SJCRH30 (cell line): ENCODE measurements around the gene CRPPA. TPM values are rescaled to one million over a fixed set of nuclear protein-coding genes. Genes with fewer than 3 reads are reported as not detected.
"Not testable (repeated sequence)": the region's sequence is repeated elsewhere in the genome, so short reads cannot be mapped to it uniquely, and the experiment has no call there.

Experiments used
- DNase-seq, 2 experiments: peaks; one replicate each; pipeline ENCODE4 v3.0.0-alpha.2; 2015 to 2020
- H3K27ac ChIP-seq: fragments of 250-450 bp; sonication (Bioruptor Pico); 2 replicates; pipeline ENCODE4 v1.5.1; 2020; ENCODE audit warnings: mild to moderate bottlenecking, moderate library complexity
- H3K27me3 ChIP-seq: fragments of 250-450 bp; sonication (Bioruptor Pico); 2 replicates; pipeline ENCODE4 v1.5.1; 2020; ENCODE audit warnings: mild to moderate bottlenecking, moderate library complexity
- H3K36me3 ChIP-seq: fragments of 250-450 bp; sonication (Bioruptor Pico); 2 replicates; pipeline ENCODE4 v1.5.1; 2020; ENCODE audit warnings: mild to moderate bottlenecking, moderate library complexity
- H3K4me1 ChIP-seq: fragments of 250-450 bp; sonication (Bioruptor Pico); 2 replicates; pipeline ENCODE4 v1.5.1; 2020; ENCODE audit warnings: mild to moderate bottlenecking, moderate library complexity
- H3K4me3 ChIP-seq: fragments of 250-450 bp; sonication (Bioruptor Pico); 2 replicates; pipeline ENCODE4 v1.5.1; 2020; ENCODE audit warnings: mild to moderate bottlenecking, moderate library complexity
- H3K9me3 ChIP-seq: fragments of 250-450 bp; sonication (Bioruptor Pico); replicated peaks from 2 replicates; pipeline ENCODE4 v1.5.1; 2020; ENCODE audit warnings: mild to moderate bottlenecking, moderate library complexity
- total RNA-seq: library from RNA; depleted of rRNA; stranded (reverse); fragments of >200 nt; shearing (Covaris generic); gene quantifications from 2 replicates; pipeline ENCODE4 v1.2.3, GENCODE V29; 2014; rRNA removed

CRPPA gene
- total RNA-seq, 1 experiment from 2014 or later, result 8.8 TPM

GRCh38 chr7:16395121-16395520 lies 26.2 kb downstream of the CRPPA start:
- Histone ChIP-seq H3K36me3 (no peaks in the 10 kb centered on the region), H3K4me3 (no peak overlapping the region), H3K27me3 (no peaks in the 10 kb centered on the region), H3K27ac (no peak overlapping the region), H3K9me3 (peaks cover 21% of the 10 kb centered on the region), H3K4me1 (no peaks in the 10 kb centered on the region; the same call in 1 of the 2 replicates)
- no peak for DNase-seq

DNA sequence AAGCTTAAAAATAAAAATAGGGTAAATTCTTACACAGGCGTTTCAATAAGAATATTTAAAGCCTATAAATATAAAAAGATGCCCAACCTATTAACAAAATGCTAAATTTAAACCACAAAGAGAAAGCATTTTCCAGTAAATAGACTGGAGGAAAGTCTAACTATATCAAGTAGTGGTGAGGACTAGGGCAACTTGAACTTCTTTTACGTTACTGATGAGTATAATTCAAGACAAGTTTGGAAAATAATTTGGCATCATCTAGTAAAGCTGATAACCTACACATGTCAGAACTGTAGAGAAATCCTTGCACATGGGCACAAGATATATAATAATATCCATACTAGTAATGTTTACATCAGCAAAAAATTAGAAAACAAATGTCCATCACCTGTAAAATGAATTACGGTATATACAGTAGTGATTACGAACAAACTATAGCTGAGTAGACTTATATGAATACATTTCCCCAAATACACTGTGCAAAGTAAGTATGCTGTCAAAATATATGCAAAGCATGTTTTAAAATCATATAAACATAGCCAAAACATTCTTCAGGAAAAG lies 27.4 kb downstream of the CRPPA start:
- no peak for DNase-seq
- H3K27ac ChIP-seq, result no peak overlapping the region
- H3K36me3 ChIP-seq, result no peaks in the 10 kb centered on the region
- H3K4me1 ChIP-seq, result no peaks in the 10 kb centered on the region
- H3K27me3 ChIP-seq, result no peaks in the 10 kb centered on the region
- H3K4me3 ChIP-seq, result no peak overlapping the region
- H3K9me3 ChIP-seq, result peaks cover 14% of the 10 kb centered on the region

DNA sequence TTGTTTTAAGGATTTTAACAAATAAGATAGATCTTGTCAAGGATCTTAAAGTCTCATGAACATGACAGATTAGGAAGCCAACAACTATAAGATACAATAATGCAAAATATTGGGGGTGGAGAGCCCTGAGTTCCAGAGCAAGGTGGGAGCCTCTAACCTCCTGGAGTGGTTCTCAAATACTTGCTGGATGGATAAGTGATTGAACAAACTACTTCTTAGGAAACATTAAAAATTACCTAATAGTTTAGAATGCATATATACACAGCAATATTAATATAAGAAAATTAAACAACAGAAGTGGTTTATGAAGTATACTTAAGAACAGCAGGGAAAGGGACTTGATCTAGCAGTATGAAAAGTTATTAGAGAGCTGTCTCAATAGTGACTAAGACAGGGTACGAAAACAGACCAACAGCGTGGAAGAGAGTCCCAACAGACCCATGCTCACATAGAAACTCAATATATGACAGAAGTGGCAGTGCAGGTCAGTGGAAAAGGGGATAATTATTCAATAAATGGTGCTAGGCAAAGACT lies 28.3 kb downstream of the CRPPA start:
- Histone ChIP-seq H3K27ac (no peak overlapping the region), H3K27me3 (no peaks in the 10 kb centered on the region), H3K4me1 (no peaks in the 10 kb centered on the region), H3K9me3 (peaks cover 7% of the 10 kb centered on the region), H3K4me3 (no peak overlapping the region), H3K36me3 (no peaks in the 10 kb centered on the region)
- DNase-seq, result no peak

DNA sequence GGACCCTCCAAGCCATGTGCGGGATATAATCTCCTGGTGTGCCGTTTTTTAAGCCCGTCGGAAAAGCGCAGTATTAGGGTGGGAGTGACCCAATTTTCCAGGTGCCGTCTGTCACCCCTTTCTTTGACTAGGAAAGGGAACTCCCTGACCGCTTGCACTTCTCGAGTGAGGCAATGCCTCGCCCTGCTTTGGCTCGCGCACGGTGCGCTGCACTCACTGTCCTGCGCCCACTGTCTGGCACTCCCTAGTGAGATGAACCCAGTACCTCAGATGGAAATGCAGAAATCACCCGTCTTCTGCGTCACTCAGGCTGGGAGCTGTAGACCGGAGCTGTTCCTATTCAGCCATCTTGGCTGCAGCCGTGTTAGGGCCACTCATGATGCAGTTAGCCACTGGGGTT lies 37.6 kb downstream of the CRPPA start:
- not testable (repeated sequence) for H3K27me3 ChIP-seq, H3K36me3 ChIP-seq, H3K4me1 ChIP-seq, H3K27ac ChIP-seq, H3K4me3 ChIP-seq, DNase-seq
- H3K9me3 ChIP-seq, result peaks cover 16% of the 10 kb centered on the region

- not testable (repeated sequence) for H3K36me3 ChIP-seq, H3K4me1 ChIP-seq, DNase-seq, H3K27ac ChIP-seq, H3K4me3 ChIP-seq, H3K27me3 ChIP-seq
- H3K9me3 ChIP-seq, result peaks cover 16% of the 10 kb centered on the region
These were observed 38.2 kb downstream of the CRPPA start for GRCh38 chr7:16383103-16383502.

Other genes starting within 250 kb of the CRPPA start
- 6.2 and 7.3 TPM in 2 replicates for gene SOSTDC1, start 44.2 kb upstream of the CRPPA start, total RNA-seq
- gene LRRC72, start 105.3 kb upstream of the CRPPA start, total RNA-seq, result not detected in 2 replicates
- 34.1 and 36.6 TPM in 2 replicates for gene ANKMY2, start 224.2 kb upstream of the CRPPA start, total RNA-seq
- gene BZW2, start 224.6 kb upstream of the CRPPA start, total RNA-seq, result 148 and 156 TPM in 2 replicates